ENCODE results near the gene MYO19.

The MYO19 gene

DNA sequence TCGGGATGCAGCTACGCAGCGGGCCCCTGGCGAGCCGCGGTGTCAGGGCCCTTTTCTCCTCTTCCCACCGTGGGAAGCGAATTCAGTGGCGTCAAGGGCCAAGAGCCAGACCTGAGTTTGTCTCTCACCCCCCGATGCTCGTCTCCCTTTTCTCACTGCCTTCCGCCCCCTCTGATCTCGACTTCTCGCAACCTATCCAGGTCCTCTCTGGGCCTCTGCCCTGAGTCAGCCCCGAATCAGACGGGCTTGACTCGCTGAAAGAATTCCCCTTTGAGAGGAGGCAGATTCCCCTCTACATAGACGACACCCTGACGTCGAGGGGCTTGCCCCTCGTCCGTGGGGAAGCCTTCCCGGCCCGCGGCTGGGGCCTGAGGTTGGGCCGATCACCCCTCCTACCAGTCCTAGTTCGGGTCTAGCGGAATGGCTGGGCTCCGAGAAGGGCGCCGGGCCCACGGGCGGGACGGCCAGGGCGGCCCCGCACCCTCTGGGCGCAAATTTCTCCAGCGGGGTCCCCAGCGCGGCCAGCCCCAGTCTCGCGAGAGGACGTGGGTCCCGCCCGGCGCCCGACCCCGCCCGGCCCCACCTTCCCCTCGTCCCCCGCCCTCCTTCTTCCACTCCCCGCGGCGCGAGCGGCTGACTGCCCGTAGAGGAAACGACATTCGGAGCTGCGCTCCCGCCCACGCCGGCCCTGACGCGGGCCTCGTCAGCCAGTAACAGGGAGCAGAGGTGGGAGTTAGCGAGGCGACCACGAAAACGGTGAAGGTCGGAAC, 9.8 kb upstream of the MYO19 start, which contains the start of gene GGNBP2:
TSS of gene GGNBP2 (plus strand) at position 613 of the 770 bp plus-strand sequence. CDS start 806 bp downstream, outside the sequence.
- DNase-seq (ENCODE audit: low read depth) = peak; percentile 98
- H3K4me3 ChIP-seq (ENCODE audit: low read length) = peak within 1 kb of the TSS; percentile 95
- TF ChIP-seq, protein P1, sequence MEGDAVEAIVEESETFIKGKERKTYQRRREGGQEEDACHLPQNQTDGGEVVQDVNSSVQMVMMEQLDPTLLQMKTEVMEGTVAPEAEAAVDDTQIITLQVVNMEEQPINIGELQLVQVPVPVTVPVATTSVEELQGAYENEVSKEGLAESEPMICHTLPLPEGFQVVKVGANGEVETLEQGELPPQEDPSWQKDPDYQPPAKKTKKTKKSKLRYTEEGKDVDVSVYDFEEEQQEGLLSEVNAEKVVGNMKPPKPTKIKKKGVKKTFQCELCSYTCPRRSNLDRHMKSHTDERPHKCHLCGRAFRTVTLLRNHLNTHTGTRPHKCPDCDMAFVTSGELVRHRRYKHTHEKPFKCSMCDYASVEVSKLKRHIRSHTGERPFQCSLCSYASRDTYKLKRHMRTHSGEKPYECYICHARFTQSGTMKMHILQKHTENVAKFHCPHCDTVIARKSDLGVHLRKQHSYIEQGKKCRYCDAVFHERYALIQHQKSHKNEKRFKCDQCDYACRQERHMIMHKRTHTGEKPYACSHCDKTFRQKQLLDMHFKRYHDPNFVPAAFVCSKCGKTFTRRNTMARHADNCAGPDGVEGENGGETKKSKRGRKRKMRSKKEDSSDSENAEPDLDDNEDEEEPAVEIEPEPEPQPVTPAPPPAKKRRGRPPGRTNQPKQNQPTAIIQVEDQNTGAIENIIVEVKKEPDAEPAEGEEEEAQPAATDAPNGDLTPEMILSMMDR (IDR thresholded peaks at IDR 0.05; ENCODE audit: insufficient read depth, low read depth, low read length, missing control alignments) = no peak

DNA sequence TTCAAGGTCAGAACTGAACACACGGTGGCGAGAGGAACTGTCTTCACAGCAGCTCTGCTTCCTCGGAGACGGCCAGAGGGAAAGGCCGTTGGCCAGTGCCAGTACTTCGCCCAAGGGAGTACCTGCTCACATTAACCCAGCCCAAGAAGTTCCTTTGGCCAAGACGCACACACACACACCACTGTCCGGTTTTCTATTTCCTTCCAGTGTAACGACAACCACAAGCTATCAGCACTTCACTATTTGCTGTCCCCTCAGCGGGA, 9.3 kb upstream of the MYO19 start:
- DNase-seq (ENCODE audit: low read depth) = peak; percentile 45
- TF ChIP-seq, protein P1 (IDR thresholded peaks at IDR 0.05; ENCODE audit: insufficient read depth, low read depth, low read length, missing control alignments) = peak; percentile 15
- peak overlapping the region; percentile 95 for H3K4me3 ChIP-seq (ENCODE audit: low read length)

DNA sequence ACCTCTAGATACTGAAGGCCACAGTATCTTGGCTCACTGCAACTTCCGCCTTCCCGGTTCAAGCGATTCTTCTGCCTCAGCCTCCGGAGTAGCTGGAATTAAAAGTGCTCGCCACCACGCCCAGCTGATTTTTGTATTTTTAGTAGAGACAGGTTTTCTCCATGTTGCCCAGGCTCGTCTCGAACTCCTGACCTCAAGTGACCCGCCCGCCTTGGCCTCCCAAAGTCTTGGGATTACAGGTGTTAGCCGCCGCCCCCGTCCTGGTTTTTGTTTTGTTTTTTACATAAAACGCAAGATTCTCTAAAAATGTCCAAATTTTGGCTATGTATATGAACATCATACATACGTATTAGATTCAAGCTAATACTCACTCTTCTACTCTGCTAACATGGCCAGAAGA, 8.1 kb upstream of the MYO19 start:
- DNase-seq (ENCODE audit: low read depth) = no peak
- TF ChIP-seq, protein P1 (IDR thresholded peaks at IDR 0.05; ENCODE audit: insufficient read depth, low read depth, low read length, missing control alignments) = no peak
- no peak overlapping the region for H3K4me3 ChIP-seq (ENCODE audit: low read length)

DNA sequence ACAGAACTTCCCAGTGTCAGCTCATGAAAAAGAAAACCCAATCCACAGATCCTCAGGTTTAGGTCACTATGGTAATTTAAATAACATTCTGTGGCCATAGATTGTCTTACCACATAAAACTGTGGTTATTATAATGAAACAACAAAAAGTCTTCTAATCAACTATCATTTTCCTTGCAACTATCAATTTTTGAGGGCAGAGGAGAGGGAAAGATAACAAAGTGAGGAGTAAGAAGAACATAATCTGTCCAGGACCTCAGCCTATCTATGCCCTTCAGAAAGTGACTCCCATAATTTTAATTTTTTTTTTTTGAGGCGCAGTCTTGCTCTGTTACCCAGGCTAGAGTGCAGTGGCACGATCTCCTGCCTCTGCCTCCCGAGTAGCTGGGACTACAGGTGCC, 6.0 kb upstream of the MYO19 start:
- no peak for DNase-seq (ENCODE audit: low read depth)
- H3K4me3 ChIP-seq (ENCODE audit: low read length) = no peak overlapping the region
- TF ChIP-seq, protein P1 (IDR thresholded peaks at IDR 0.05; ENCODE audit: insufficient read depth, low read depth, low read length, missing control alignments) = no peak

DNA sequence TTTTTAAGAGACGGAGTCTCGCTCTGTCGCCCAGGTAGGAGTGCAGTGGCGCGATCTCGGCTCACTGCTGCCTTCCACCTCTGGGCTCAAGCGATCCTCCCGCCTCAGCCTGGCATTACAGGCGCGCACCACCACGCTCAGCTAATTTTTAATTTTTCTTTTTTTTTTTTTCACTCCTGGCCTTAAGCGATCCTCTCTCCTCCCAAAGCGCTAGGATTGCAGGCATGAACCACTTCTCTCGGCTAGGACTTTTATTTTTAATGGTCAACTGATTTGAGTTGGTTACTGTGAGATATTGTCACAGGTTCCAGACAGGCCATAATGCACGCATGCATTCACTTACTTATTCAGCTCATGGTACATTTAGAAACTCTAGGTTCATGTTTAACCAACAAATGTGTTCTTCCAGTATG, 1.0 kb upstream of the MYO19 start:
- peak overlapping the region; percentile 88 for H3K4me3 ChIP-seq (ENCODE audit: low read length)
- DNase-seq (ENCODE audit: low read depth) = no peak
- TF ChIP-seq, protein P1 (IDR thresholded peaks at IDR 0.05; ENCODE audit: insufficient read depth, low read depth, low read length, missing control alignments) = no peak

DNA sequence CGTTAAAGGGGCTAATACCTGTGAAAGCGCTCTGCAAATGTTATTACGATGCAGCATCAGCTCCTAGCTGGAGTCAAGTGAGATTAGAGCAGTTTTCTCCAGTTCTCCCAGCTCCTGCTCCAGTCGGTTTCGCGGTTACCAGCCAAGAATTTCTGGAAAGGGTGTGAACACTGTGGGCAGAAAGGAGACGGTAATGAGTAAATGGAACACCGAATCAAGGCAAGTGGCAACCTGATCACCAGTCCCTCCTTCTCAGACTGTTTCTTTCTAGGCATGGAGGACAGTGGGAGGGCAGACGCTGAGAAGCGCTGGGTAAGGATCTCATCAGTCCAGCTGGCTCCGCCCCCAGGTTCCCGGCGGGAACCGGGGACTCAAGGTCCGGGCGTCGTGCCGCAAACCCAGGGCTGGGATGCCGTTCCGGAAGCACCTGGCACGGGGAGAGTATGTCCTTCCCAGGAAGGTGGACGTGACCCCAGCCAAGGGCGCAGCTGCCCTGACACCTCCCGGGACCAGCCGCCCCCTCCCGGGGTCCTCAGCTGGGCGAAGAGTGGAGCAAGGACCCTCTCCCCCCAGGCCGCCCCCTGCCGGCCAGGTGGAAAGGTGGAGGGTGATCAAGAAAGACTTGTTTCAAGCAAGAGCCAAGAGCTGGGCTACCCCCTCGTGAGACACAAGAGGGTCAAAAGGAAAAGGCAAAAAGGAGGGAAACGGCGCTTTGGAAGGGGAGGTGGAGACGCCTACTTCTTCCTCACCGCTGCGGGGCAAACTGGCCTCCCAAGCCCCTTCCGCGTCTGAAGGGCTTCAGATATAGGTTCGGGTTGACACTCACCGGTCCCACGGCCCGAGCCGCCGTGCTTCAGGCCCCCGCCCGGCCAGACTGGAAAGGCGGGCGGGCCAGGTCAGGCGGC, 481 bp downstream of the MYO19 start:
- H3K4me3 ChIP-seq (ENCODE audit: low read length) = peak overlapping the region; percentile 88
- DNase-seq (ENCODE audit: low read depth) = peak; percentile 98
- TF ChIP-seq, protein P1 (IDR thresholded peaks at IDR 0.05; ENCODE audit: insufficient read depth, low read depth, low read length, missing control alignments) = peak; percentile 40

All from epithelial cell of esophagus (primary cell).